Activated T-helper 17 cell treated with anti-CD3 and anti-CD28 coated beads, Interleukin-2, amount 50 U/mL, for 72 hours (primary cell): ENCODE data around the gene ENTPD5. TPM values are rescaled to one million over a fixed set of nuclear protein-coding genes. Genes with fewer than 3 reads are reported as not detected.
"Not testable (repeated sequence)": the region's sequence is repeated elsewhere in the genome, so short reads cannot be mapped to it uniquely, and the experiment has no call there.

ENCODE experiments used
- ATAC-seq: fragments of 150-1000 bp; cut with Tn5 transposase; replicated peaks from 2 replicates; pipeline ENCODE4 v1.10.0; 2021; ENCODE audit warnings: mild to moderate bottlenecking, moderate library complexity
- H3K27ac Mint-ChIP-seq: one replicate; pipeline ENCODE4 v1.8.0; 2022; ENCODE audit warnings: mixed read lengths
- H3K27me3 Mint-ChIP-seq: one replicate; pipeline ENCODE4 v1.8.0; 2022; ENCODE audit warnings: mixed read lengths
- H3K36me3 Mint-ChIP-seq: one replicate; pipeline ENCODE4 v1.8.0; 2022; ENCODE audit warnings: low read depth, mild to moderate bottlenecking, mixed read lengths
- H3K4me1 Mint-ChIP-seq: one replicate; pipeline ENCODE4 v1.8.0; 2022; ENCODE audit warnings: mixed read lengths
- H3K4me3 Mint-ChIP-seq: one replicate; pipeline ENCODE4 v1.8.0; 2022; ENCODE audit warnings: mild to moderate bottlenecking, mixed read lengths
- H3K9me3 Mint-ChIP-seq: one replicate; pipeline ENCODE4 v1.8.0; 2022; ENCODE audit warnings: mixed read lengths
- total RNA-seq, 2 donors: library from RNA; stranded (reverse); gene quantifications; one replicate each; pipeline ENCODE4 v1.2.3, GENCODE V29; 2022

Gene ENTPD5
- total RNA-seq, 2 donors from 2014 or later: 5.6 to 10.4 TPM

GRCh38 chr14:73944432-73945158 lies 74.5 kb downstream of the ENTPD5 start:
- Mint-ChIP-seq H3K4me3 (no peak overlapping the region), H3K9me3 (no peaks in the 10 kb centered on the region), H3K4me1 (peaks cover 8% of the 10 kb centered on the region), H3K27me3 (no peaks in the 10 kb centered on the region), H3K27ac (no peak overlapping the region), H3K36me3 (peaks cover 7% of the 10 kb centered on the region)
- no peak for ATAC-seq

GRCh38 chr14:73943083-73943482 lies 76.0 kb downstream of the ENTPD5 start:
- Mint-ChIP-seq H3K4me1 (peaks cover 8% of the 10 kb centered on the region), H3K27ac (peak overlapping the region; percentile 11), H3K36me3 (peaks cover 7% of the 10 kb centered on the region), H3K4me3 (no peak overlapping the region), H3K27me3 (no peaks in the 10 kb centered on the region), H3K9me3 (no peaks in the 10 kb centered on the region)
- no peak for ATAC-seq

- no peak for ATAC-seq
- Mint-ChIP-seq H3K27ac (no peak overlapping the region), H3K4me1 (peaks cover 8% of the 10 kb centered on the region), H3K9me3 (no peaks in the 10 kb centered on the region), H3K4me3 (no peak overlapping the region), H3K27me3 (no peaks in the 10 kb centered on the region), H3K36me3 (peaks cover 7% of the 10 kb centered on the region)
Observed at GRCh38 chr14:73942180-73942579, 76.9 kb downstream of the ENTPD5 start.

- Mint-ChIP-seq H3K27me3 (no peaks in the 10 kb centered on the region), H3K4me3 (no peak overlapping the region), H3K36me3 (peaks cover 33% of the 10 kb centered on the region), H3K27ac (no peak overlapping the region), H3K4me1 (no peaks in the 10 kb centered on the region), H3K9me3 (no peaks in the 10 kb centered on the region)
- no peak for ATAC-seq
Observed at GRCh38 chr14:73937012-73937411, 82.1 kb downstream of the ENTPD5 start.

DNA sequence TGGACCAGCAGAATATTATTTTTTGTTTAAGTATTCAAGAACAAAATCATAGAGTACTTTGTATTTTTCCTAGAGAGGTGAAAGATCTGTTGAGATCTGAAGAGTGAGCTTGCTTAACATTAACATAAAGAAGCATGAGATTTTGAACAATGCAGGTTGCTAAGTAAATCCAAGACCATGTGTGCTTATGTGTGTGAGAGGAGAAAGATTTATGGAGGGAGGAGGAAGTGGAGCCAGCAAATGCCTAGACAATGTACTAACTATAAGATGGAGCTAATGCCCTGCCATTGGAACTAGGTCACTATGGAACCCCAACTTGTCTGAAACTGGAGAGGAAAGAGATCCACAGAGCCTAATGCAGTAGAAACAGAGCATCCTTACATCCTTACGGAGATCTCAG lies 82.5 kb downstream of the ENTPD5 start:
- Mint-ChIP-seq H3K4me1 (no peaks in the 10 kb centered on the region), H3K4me3 (no peak overlapping the region), H3K27me3 (no peaks in the 10 kb centered on the region), H3K9me3 (no peaks in the 10 kb centered on the region), H3K36me3 (peaks cover 38% of the 10 kb centered on the region), H3K27ac (no peak overlapping the region)
- ATAC-seq: no peak

DNA sequence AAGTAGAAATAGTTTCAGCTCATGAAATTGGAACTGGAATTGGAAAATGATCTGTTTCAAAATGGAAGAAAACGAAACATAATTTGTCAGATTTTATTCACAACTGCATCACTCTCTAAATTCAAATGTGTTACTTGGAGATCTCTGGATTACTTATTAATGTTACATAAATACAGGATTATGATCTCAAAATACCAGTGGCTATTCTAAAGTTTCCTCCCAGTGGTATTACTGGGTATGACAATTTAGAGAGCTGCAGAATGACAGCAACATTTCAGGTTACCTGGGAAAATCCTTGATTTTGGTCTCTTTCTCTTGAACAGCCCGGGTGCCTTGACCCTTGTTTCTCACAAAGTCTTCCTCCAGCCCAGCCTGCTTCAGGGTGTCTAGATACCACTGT lies 83.4 kb downstream of the ENTPD5 start:
- Mint-ChIP-seq H3K27ac (no peak overlapping the region), H3K9me3 (no peaks in the 10 kb centered on the region)
- ATAC-seq: no peak

GRCh38 chr14:73924337-73924736 lies 94.8 kb downstream of the ENTPD5 start:
- Mint-ChIP-seq H3K36me3 (peaks cover 99% of the 10 kb centered on the region), H3K9me3 (no peaks in the 10 kb centered on the region), H3K4me3 (no peak overlapping the region), H3K27me3 (no peaks in the 10 kb centered on the region), H3K27ac (peak overlapping the region; percentile 1), H3K4me1 (no peaks in the 10 kb centered on the region)
- no peak for ATAC-seq

More for the DNA sequence above, 83.4 kb downstream of the ENTPD5 start:
- no peaks in the 10 kb centered on the region for H3K27me3 Mint-ChIP-seq
- peaks cover 47% of the 10 kb centered on the region for H3K36me3 Mint-ChIP-seq
- H3K4me3 Mint-ChIP-seq: no peak overlapping the region
- no peaks in the 10 kb centered on the region for H3K4me1 Mint-ChIP-seq

DNA sequence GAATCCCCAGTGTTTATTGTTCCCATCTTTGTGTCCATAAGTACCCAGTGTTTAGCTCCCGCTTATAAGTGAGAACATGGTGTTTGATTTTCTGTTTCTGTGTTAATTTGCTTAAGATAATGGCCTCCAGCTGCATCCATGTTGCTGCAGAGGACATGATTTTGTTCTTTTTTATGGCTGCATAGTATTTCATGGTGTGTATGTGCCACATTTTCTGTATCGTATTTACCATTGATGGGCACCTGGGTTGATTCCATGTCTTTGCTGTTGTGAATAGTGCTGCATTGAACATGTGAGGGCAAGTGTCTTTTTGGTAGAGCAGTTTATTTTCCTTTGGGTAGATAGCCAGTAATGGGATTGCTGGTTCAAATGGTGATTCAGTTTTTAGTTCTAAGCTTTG lies 99.6 kb downstream of the ENTPD5 start:
- ATAC-seq, H3K4me3 Mint-ChIP-seq, H3K27me3 Mint-ChIP-seq, H3K9me3 Mint-ChIP-seq, H3K4me1 Mint-ChIP-seq, H3K27ac Mint-ChIP-seq: not testable (repeated sequence)
- peaks cover 96% of the 10 kb centered on the region for H3K36me3 Mint-ChIP-seq

- Mint-ChIP-seq H3K9me3 (no peaks in the 10 kb centered on the region), H3K36me3 (peaks cover 96% of the 10 kb centered on the region), H3K27ac (no peak overlapping the region), H3K27me3 (no peaks in the 10 kb centered on the region), H3K4me3 (no peak overlapping the region), H3K4me1 (peaks cover under 1% of the 10 kb centered on the region)
- no peak for ATAC-seq
Observed at GRCh38 chr14:73916324-73916723, 102.8 kb downstream of the ENTPD5 start.

DNA sequence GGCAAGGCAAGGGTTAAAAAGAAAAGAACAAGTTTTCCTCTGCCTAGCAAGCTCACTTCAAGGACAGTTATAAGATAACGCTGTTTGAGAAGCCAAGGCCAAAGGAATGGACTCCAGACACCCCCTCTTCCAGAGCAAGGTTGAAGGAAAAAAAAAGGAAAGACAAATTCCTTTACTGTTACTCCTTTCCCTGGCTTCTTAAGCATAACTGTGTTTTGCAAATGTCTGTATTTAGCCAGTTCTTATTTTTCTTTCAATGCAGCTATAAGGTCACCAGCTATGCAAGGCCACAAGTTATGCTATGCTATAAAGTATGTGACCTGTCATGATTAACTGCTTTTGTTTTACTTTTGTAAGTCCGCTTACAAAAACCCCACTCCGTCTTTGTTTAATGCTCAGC lies 105.8 kb downstream of the ENTPD5 start:
- Mint-ChIP-seq H3K9me3 (peaks cover 4% of the 10 kb centered on the region), H3K27ac (no peak overlapping the region), H3K4me3 (no peak overlapping the region), H3K36me3 (peaks cover 96% of the 10 kb centered on the region), H3K27me3 (no peaks in the 10 kb centered on the region), H3K4me1 (peaks cover 5% of the 10 kb centered on the region)
- ATAC-seq: no peak

- H3K4me1 Mint-ChIP-seq: peaks cover 5% of the 10 kb centered on the region
- H3K36me3 Mint-ChIP-seq: peaks cover 100% of the 10 kb centered on the region
- peaks cover 4% of the 10 kb centered on the region for H3K9me3 Mint-ChIP-seq
- H3K27me3 Mint-ChIP-seq: no peaks in the 10 kb centered on the region
- ATAC-seq: no peak
- no peak overlapping the region for H3K27ac Mint-ChIP-seq
- H3K4me3 Mint-ChIP-seq: no peak overlapping the region
Observed at GRCh38 chr14:73909681-73910080, 109.4 kb downstream of the ENTPD5 start.

Other genes starting within 250 kb of the ENTPD5 start
- gene PTGR2, start 167.5 kb downstream of the ENTPD5 start, total RNA-seq: 10 to 100 TPM in 1 of 2 donors, 1 to 10 TPM in 1; 4.1 to 10.3 TPM
- 10 to 100 TPM; 60.5 to 63.1 TPM for gene ZNF410, start 132.4 kb downstream of the ENTPD5 start, total RNA-seq
- 1 to 10 TPM; 1.7 to 3.2 TPM for gene FAM161B, start 69.2 kb downstream of the ENTPD5 start, total RNA-seq
- 10 to 100 TPM; 20.6 to 22.6 TPM for gene COQ6, start 69.0 kb downstream of the ENTPD5 start, total RNA-seq
- 1 to 10 TPM in 1 of 2 donors, under 1 TPM in 1; 0.91 to 1.2 TPM for gene BBOF1, start 61 bp upstream of the ENTPD5 start, total RNA-seq
- 10 to 100 TPM; 12.3 to 27.2 TPM for gene ALDH6A1, start 65.2 kb upstream of the ENTPD5 start, total RNA-seq
- 10 to 100 TPM; 15.4 to 19.7 TPM for gene LIN52, start 65.7 kb upstream of the ENTPD5 start, total RNA-seq
- not detected for gene VSX2, start 220.2 kb upstream of the ENTPD5 start, total RNA-seq